ENCODE measurements around the gene DDX31.

GRCh38 chr9:132588098-132588497 is 81.7 kb downstream of the DDX31 start:
- TF ChIP-seq CTCF (IDR thresholded peaks at IDR 0.05; ENCODE audit: low read depth, low read length) (no peak), POLR2A (IDR thresholded peaks at IDR 0.05; ENCODE audit: extremely low read depth, insufficient read length) (no peak), MAX (IDR thresholded peaks at IDR 0.05; ENCODE audit: low read depth, low read length) (no peak), MYC (IDR thresholded peaks at IDR 0.05; ENCODE audit: low read depth, low read length) (no peak)

Data from NB4 (cell line).